NCI-H1092 treated with DMSO at 0.1 percent for 48 hours (cell line): ENCODE data around the gene PIP4K2B.

ENCODE experiments used
- DNase-seq: peaks from one replicate; lab custom pipeline; 2025; lab: John Stamatoyannopoulos, UW

PIP4K2B gene

DNA sequence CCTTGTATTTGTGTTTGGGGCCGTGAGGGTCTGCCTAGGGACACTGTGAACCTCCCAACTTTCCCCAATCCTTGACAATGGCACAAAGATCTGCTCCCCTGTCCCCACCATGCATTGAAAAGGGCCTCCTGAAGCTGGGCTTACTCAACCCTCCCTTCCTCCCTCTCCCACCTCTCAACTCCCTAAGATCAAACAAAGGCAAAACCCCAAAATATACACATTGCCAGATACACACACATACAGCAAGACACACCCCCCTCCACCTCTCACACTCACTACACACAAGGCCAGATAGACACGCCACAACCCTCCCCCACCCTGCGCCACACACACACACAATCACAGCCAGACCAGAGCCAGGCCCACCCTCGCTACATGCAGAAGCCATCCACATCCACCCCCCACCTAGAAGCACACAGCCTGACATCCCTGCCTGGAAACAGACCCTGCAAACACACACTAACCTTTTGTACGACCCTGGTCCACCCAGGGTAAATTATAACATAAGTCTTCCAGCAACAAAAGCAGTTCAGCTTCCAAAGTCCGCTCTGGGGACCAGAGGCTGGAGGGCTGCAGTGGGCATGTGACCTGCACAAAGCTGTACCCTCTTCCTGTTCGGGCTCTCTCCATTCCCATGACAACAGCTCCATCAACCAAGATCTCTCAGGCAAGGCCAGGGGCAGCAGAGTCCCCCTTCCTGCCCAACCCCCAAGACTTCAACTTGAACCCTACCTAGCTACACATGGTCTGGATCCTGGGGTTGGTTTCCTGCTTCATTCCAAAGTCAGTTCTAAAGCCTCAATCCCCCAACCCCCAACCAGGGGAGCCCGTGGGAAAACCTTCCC lies 53.1 kb downstream of the PIP4K2B start:
- DNase-seq = no peak

DNA sequence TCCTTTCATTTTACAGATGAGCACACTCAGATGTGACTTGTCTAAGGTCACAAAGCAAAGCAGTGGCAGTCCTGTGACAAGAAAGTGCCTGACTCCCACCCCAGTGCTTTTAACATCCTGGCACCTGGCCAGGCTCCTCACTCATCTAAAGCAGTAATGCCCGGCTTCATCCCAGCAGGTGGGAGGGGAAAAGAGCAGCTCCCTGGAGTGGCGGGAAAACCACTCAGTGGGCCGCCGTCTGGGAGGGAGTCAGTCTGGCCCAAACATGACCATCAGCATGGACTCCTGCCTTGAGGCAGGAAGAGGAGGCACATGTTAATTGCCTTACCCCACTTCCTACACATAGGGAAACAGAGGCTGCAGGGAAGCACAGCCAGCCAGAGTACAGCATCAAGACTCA lies 53.8 kb downstream of the PIP4K2B start:
- DNase-seq = peak; percentile 87

DNA sequence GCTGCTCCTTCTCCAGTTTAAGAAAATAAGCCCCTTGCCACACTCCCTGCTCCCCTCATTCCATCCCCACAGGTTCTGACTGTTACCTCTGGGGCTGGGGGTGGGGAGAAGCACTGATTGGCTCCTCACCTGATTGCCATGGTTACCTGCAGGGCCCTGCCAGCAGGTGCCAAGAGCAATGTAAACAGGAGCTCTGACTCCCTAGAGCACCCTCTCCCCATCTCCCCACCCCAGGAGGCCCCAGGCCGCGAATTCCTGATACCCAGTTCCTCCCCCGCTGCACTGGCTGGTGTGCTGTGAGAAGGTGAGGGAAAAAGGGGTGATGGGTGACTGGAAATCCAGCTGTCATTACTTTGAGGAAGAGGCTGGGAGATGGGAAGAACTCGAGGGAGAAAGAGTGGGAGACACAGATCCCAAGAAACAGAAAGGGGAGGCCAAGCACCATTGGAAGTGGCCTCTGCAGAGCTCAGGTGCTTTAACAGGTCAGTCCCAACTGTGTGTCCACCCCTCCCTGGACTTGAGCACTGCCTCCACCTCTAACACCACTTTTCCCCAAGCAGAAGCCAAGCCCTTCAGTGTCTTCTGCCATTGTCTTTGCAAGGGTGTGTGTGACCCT lies 55.7 kb downstream of the PIP4K2B start:
- DNase-seq = peak; percentile 79

DNA sequence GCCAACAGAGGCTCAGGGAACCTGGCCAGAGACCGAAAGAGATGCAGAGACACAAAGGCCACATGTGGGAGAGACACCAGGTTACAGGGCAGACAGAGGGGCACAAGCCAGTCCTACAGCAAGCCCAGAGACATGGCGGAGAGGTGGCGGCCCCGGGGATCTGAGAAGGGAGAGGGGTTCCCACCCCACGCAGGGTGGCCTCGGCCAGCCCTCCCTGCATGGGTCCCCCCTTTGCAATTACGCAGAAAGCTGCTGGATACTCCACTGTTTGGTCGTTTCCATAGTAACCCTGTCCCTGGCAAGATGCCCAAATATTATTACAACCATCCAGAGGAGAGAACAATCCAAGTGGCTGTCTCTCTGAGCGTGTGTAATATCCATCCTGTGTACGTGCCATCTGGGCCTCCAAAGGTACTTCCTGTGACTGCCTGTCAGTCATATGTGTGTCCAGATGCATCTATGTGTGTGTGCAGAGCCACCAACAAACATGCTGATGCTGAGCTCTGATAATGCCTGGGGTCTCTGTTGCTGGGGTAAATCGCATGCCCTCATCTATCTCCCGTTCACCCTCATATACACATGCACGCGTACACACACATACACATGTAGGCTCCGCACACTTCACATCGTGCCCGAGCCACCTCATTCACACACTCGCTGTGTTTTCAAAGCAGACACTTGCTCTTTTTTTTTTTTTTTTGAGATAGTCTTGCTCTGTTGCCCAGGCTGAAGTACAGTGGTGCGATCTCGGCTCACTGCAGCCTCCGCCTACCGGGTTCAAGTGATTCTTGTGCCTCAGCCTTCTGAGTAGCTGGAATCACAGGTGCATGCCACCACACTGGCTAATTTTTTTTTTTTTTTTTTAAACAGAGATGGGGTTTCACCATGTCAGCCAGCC lies 56.7 kb downstream of the PIP4K2B start:
- peak; percentile 88 for DNase-seq

DNA sequence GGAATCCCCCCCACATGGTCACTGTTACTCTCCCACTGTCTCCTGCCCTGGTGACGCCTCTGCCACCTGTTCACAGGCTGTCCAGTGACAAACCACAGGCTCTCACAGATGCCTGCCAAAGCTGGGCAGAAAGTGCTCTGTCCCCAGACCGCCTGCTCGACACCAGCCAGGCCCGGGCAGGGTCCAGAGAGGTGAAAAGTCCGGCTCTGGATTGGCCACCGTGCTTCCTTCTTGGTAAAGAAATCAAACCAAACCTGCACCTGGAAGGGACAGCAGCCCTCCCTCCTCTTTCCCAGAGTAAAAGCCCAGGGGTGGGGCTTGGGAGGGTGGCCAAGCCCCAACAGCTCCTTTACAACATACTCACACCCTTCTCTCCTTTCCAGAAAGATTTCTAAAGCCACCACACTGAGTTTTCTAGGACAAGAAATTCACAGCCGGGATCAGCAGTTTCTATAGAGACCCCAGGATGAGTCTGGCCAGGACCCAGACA lies 57.4 kb downstream of the PIP4K2B start:
- DNase-seq = no peak

DNA sequence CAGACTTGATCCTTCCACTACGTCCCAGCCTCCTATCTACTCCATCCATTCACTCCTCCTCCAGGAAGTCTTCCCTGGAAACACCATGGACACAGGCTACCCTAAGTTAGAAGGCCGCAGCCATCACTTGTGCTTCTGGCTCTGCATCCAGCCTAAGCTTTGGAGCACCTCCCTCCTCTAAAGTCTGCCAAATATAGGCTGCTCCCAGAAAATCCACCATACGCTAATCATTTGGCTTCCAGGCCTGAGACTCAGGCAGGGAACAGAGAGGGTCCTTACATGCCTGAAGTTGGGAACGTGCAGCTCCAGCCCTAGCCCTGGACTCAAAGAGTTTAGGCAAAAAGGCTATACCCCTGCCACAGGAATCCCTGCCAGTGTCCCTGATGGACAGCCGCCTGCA lies 57.9 kb downstream of the PIP4K2B start:
- no peak for DNase-seq

DNA sequence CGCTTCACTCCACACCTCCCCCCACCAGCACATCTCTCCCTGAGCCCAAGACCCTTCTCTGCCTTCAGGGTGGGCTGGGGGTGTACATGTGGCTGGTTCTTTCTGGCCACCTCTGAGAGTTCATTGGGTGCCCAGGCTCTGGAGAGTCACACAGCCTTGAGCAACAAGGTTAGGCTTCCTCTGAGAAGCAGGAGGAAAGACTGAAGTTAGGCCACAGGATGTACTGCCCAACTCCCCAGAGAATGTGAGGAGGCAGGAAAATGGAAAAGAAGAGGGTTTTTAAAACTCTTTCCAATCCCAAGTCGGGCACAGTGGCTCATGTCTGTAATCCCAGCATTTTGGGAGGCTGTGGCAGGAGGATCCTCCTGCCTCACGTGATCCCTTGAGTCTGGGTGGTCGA lies 58.5 kb downstream of the PIP4K2B start:
- no peak for DNase-seq

DNA sequence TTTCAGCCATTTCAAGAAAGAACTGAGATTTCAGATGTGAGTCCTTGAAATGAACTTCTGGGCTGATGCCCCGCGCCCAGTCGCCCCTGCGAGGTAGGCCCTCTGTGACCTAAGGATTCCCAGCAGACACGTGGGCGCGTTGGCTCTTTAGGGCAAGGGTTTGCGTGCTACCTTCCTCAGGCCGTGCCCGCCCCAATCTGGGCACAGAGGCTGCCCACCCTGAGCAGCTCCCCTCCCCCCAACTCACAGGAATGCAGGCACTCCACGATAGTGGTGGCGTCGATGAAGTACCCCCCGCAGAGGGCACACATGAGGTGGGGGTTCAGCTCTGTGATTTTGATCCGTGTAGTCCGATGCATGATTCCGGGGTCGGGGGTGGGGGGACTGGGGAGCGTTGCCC lies 59.3 kb downstream of the PIP4K2B start:
- no peak for DNase-seq

DNA sequence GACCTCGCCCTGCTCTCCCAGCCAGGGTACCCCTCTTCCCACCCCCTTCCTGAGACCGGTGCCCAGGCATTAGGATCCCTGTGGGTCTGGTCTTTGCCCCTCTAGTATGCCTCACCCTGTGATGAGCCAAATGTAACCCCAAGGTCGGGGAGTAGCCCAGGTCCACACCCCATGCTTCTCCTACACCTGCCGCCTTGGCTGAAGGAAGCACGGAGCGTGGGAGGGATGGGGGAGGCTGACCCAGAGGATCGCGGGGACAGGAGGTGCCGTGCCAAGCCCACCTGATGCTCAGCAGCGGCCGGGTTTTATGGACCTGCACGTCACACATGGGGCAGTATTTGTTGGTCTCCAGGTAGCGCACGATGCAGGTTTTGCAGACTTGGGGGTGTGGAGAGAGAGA lies 60.1 kb downstream of the PIP4K2B start:
- DNase-seq = no peak

DNA sequence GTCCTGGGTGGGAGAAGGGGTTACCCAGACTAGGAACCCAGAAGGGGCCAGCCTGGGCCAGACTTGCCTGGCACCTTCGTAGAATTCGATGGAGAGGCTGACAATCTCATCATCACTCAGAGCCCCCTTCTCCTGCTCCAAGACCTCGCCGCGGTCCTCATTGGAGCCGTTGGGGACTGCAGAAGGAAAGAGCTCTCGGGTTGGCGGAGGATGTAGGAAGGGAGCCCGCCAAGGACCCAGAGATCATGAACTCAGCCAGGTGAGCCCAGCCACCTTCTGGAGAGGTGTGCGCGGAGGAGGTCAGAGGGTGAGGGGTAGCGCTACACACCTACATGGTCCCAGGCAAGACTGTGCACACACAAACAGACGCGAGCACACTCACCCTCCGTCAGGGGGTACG lies 60.7 kb downstream of the PIP4K2B start:
- DNase-seq = no peak

DNA sequence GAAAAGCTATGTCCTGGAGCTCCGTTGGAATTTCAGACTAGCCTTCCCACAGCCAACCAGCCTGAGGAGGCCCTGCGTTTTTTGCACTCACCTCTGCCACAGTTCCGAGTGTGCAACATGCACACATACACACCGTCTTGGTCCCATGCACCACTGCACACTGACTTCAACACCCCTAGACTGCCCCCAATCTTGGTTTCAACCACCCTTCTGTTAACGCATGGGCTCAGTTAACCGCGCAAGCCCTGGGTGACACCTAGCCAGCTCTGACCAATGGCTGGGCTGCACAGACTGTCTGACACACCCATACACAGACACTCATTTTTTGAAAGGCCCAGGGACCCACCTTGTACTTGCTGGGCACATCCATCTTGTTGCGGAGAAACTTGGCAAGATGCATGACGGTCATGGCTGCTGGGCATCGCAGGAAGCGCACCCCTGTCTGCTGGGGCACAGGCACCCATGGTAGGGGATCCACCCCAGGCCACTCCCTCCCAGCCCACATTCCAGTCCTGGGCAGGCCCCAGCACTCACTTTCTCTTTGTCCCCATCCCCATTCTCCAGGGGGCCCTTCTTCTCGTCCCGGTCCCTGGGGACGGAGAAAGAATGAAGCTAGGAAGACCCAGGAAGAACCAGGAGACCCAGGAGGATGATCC lies 61.2 kb downstream of the PIP4K2B start:
- no peak for DNase-seq

DNA sequence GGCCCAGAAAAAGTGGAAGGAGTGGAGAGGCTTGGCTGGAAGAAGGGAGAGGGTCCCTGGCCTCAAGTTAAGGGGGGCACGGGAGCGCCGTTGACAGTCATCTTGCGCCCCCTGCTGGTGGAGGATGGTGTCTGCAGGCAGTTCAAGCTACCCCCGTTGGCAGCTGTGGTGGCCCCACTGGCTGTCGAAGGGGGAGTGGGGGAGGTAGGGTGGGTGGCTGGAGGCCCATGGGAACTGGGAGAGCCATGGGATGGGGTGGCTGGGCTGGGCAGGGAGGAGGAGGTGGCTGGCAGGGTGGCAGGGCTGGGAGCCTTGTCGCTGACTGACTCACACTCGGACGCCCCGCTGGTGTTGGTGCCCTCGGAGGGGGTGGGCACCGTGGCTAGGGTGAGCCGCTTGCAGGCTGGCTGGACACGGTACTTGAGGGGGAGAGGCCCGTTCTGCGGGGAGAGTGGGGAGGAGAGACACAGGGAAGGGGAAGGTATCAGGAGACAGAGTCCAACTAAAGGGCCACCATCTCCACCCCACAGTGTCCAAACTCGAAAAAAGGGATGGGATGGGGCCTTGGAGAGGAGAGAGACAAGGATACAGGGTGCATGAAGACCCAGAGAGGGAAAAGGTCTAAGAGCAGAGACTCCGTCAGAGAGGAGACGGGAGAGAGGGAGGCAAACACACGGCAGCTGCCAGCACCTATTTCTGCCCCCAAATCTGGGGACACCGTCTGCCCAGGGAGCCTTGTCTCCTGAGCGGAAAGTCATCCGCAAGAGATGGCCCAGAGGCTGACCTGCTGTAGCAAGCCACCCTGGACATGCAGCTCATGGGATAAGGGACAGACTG lies 64.0 kb downstream of the PIP4K2B start:
- DNase-seq = peak; percentile 45

DNA sequence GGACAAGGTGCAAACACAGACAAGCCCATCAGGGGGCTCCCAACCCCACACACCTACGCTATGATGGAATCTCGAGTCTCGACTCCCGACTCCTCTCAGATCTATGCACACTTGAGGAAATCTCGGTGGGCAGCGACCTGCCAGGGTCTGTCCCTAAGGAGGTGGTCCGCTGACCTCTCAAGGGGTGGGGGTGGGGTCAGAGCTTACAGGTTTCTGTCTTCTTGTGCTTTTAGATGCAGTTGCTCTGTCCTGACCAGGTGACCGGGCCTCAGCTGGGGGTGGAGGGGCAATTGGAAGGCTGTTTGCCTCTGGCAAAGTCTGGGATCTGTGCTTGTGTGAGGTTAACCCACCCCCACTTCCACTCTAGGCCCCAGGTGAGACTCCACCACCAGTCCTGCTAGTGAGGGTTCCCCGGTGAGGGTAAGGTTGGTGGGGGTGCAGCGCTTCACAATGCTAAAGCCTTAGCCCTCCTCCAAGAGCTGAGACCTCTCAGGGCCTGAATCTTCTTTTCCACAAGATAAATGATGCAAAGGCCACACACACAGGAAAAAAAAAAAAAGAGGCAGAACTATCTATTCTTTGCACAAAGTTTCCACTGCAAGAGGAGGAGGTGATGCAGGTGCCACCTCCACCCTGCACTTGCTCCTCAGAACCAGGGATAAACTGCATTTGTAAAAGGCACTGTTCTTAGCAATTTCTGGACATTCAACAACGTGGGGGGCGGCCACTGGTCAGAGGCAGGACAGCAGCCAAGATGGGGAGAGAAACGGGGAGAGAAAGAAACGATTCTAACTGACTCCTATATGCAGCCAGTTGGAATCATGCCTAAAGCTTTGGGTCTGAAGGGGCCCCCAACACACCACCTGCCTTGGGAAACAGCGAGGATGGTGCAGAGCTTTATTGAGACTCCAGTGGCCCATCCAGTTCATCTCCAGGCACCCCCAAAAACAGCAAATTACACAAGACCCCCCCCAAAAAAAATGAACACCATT lies 65.1 kb downstream of the PIP4K2B start:
- DNase-seq = no peak

DNA sequence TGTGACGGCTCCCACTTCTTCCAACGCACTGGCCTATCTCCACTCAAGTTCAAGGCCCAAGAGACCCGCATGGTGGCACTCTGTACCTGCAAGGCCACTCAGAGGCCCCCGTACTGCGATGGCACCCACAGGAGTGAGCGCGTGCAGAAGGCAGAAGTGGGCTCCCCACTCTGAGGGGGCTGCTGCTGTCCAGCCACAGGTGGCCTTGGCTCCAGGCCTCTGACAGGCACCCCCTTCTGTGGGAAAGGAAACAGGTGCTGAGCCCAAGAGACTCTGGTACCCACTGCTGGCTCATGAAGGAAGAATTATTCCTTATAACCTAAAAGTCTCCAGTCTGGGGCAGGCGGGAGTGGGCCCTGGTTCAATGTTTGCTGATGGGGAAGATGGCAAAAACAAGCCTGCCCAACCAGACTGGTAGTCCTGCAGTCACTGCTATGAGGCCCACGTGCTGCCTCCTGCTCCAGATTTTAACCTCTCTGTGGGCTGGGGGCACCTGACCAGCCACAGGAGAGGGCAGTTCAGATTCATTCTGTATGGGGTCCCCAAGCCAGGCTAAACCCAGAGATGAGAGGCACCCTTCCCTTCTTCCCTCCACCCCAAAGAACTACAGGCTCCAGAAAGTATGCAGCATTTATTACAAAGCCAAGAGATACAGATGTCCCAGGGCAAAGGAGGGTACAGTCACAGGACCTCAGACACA lies 65.9 kb downstream of the PIP4K2B start:
- no peak for DNase-seq

DNA sequence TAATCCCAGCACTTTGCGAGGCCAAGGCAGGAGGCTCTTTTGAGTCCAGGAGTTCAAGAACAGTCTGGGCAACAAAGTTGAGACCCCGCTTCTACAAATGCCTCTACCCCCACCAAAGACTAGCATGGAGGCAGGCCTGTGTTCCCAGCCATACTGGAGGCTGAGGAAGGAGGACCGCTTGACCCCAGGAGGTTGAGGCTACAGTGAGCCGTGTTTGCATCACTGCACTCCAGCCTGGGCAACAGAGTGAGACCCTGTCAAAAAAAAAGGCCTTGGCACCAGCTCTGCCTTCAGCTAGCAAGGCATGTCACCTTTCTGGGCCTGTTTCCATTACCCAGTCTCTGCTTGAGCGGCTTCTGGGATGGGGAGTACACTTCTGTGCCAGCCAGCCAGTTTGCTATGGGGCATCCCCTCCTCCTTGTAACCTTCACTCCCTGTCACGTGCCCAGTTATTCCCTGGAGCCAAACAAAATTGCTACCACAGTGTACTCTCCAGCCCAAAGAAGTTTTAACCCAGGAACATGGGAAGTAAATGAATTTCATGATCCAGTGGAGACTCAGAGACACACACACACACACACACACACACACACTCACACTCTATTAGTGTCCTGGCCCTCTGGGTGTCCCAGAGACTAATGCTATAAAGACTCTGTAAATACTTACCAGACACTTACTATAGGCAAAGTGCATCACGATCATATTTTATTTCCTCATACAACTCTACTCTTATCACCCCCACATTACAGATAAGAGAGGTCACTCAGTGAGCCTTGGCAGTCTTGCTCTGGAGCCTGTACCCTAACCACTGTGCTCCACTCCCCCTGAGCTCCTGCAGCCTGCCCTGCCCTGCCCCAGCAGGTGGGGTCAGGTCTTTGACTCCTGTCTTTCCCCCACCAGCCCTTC lies 66.7 kb downstream of the PIP4K2B start:
- no peak for DNase-seq

DNA sequence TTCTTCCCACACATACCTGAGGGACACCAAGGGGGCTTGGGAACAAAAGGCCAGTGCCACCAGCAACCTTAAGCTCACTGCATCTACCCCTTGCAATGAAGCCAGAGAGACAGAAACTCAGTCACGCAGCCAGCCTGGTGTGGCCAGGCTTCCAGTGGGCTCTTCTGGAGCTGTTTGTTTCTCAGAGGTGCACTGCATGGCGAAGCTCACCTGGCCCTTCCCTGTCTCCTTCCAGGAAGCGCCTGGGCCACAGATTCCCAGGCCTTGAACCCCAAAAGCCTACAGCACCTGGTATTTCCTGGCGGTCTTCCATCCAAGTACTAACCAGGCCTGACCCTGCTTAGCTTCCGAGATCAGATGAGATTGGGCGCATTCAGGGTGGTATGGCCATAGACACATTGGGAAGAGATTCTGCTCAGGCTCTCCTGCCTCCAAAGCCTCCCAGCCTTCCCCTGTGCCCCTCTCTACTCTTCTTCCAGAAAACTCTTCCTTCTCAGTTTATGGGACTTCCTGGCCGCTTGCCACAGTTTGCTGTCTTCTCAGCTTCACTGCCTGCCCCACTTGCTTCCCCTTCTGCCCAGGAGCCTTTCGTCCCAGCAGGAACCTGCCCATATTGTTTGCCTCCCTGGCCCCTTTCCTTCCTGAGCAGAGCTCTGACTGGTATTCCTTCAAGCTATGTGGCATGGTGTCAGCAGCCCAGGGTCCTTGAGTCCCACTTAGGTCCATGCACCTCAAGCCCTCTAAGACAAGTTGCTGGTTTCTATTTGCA lies 67.6 kb downstream of the PIP4K2B start:
- no peak for DNase-seq
